Measurements from ENCODE around the gene CHCHD5. TPM values are rescaled to one million over a fixed set of nuclear protein-coding genes. Genes with fewer than 3 reads are reported as not detected.

Gene CHCHD5
- total and polyA plus RNA-seq, 2 of the 8 experiments (the other 6 are each of a cell fraction or from before 2014, with no cell fraction given), result 27.2 to 71.5 TPM

- no peak overlapping the region for H3K23ac ChIP-seq (ENCODE audit: insufficient read length)
- no peak for DNase-seq (ENCODE audit: low read depth in 1 of 2, low spot score in 2 of 2)
- H2BK12ac ChIP-seq (ENCODE audit: low read depth, low read length), result no peak overlapping the region
- H4K20me1 ChIP-seq (replicated peaks in 1 of 2; ENCODE audit: control insufficient read depth in 1 of 2, insufficient read depth in 2 of 2, low read length in 2 of 2), result no peaks in the 10 kb centered on the region
- no peaks in the 10 kb centered on the region for H3K27me3 ChIP-seq (replicated peaks in 1 of 4; ENCODE audit: control insufficient read depth in 3 of 4, extremely low read depth in 1 of 4, insufficient read depth in 3 of 4, low read length in 3 of 4)
- H4K5ac ChIP-seq (ENCODE audit: insufficient read length, low read depth, low read length), result no peak overlapping the region
- no peak for FAIRE-seq
- no peak overlapping the region for H3K14ac ChIP-seq (ENCODE audit: insufficient read length)
- H3K4me1 ChIP-seq (replicated peaks in 1 of 4; ENCODE audit: control insufficient read depth in 3 of 4, insufficient read depth in 4 of 4, low read length in 3 of 4), result no peaks in the 10 kb centered on the region
- ChIA-PET POLR2A (ENCODE audit: partially characterized antibody) (interaction anchor here (0.6 to 0.9 kb wide), 2 partner anchors 11 to 80 kb away, joined by 3 read pairs; no protein-coding TSS in a partner anchor), CTCF (ENCODE audit: partially characterized antibody) (interaction anchor here (1.3 to 8.9 kb wide), 4 partner anchors 23 to 123 kb away, joined by 3 to 57 read pairs (median 12); no protein-coding TSS in a partner anchor)
- no peak overlapping the region for H3K4me2 ChIP-seq (ENCODE audit: insufficient read depth in 1 of 2, low read depth in 2 of 2, low read length in 2 of 2)
- H4K8ac ChIP-seq (ENCODE audit: extremely low read depth, insufficient read depth, low read length), result no peak overlapping the region
- H2BK20ac ChIP-seq (ENCODE audit: low read length), result no peak overlapping the region
- no peak overlapping the region for H2BK120ac ChIP-seq (replicated peaks; ENCODE audit: low read depth, low read length)
- WGBS, 2 experiments (ENCODE audit: extremely low coverage in 1 of 2, insufficient coverage in 1 of 2, insufficient read length in 1 of 2, insufficient replicate concordance in 2 of 2, low coverage in 1 of 2, low lambda C conversion rate in 2 of 2, missing lambda C conversion rate in 1 of 2), result 88% methylated on average over 2 of the region's 2 CpGs; no CpG with 5 or more reads in 1 of the 2 experiments
- no peaks in the 10 kb centered on the region for H3K9me3 ChIP-seq (ENCODE audit: insufficient read depth in 2 of 2, low read depth in 1 of 2, low read length in 1 of 2)
- no peaks in the 10 kb centered on the region for H3K79me1 ChIP-seq (ENCODE audit: low read depth, low read length)
- H3K36me3 ChIP-seq (ENCODE audit: control insufficient read depth in 2 of 4, insufficient read depth in 4 of 4, low read length in 3 of 4), result no peaks in the 10 kb centered on the region
- no peak overlapping the region for H3K56ac ChIP-seq (replicated peaks; ENCODE audit: insufficient read length, low read depth, low read length)
- H3K23me2 ChIP-seq (ENCODE audit: low read depth, low read length), result no peaks in the 10 kb centered on the region
- no peak overlapping the region for H2BK5ac ChIP-seq (ENCODE audit: low read depth, low read length)
- H2AK5ac ChIP-seq (ENCODE audit: low read depth, low read length), result no peak overlapping the region
- no peak overlapping the region for H3K4me3 ChIP-seq (ENCODE audit: extremely low read depth in 1 of 4, insufficient read depth in 2 of 4, low read depth in 3 of 4, low read length in 4 of 4)
- H3K27ac ChIP-seq (ENCODE audit: low read depth, low read length), result no peak overlapping the region
- no peak overlapping the region for H3K9ac ChIP-seq (replicated peaks in 1 of 4; ENCODE audit: extremely low read depth in 1 of 4, low read depth in 3 of 4, low read length in 3 of 4)
- no peaks in the 10 kb centered on the region for H3K79me2 ChIP-seq (ENCODE audit: control insufficient read depth in 1 of 2, insufficient read depth in 2 of 2, low read length in 2 of 2)
- TF ChIP-seq BRCA1 (IDR thresholded peaks at IDR 0.05; ENCODE audit: low read depth, low read length) (no peak), SP4 (IDR thresholded peaks at IDR 0.05; ENCODE audit: low read length) (no peak), SUZ12 (IDR thresholded peaks at IDR 0.05; ENCODE audit: low read length) (no peak), KDM4A (IDR thresholded peaks at IDR 0.05; ENCODE audit: low read depth, low read length, severe bottlenecking) (no peak), EP300 (IDR thresholded peaks at IDR 0.05; ENCODE audit: borderline replicate concordance in 1 of 2, low read depth in 2 of 2, low read length in 2 of 2) (no peak), TAF1 (IDR thresholded peaks at IDR 0.05; ENCODE audit: low read depth, low read length) (no peak), CREB1 (IDR thresholded peaks at IDR 0.05) (no peak), TAF7 (optimal IDR thresholded peaks at IDR 0.05; ENCODE audit: borderline replicate concordance, low read depth, low read length) (no peak), CHD1 (IDR thresholded peaks at IDR 0.05; ENCODE audit: low read depth, low read length) (no peak), PHF8 (conservative IDR thresholded peaks at IDR 0.05; ENCODE audit: low read depth, low read length) (no peak), JUND (IDR thresholded peaks at IDR 0.05; ENCODE audit: low read length) (no peak), RXRA (IDR thresholded peaks at IDR 0.05; ENCODE audit: insufficient read depth, low read depth, low read length) (no peak), BACH1 (IDR thresholded peaks at IDR 0.05; ENCODE audit: low read length) (no peak), CTBP2 (IDR thresholded peaks at IDR 0.05; ENCODE audit: borderline replicate concordance, insufficient read depth, insufficient read length, low read length) (no peak), SIX5 (IDR thresholded peaks at IDR 0.05; ENCODE audit: low read depth, low read length) (no peak)
- H3K18ac ChIP-seq (ENCODE audit: extremely low read depth, low read length), result no peak overlapping the region
- no peak overlapping the region for H2BK15ac ChIP-seq (ENCODE audit: low read length)
- H4K91ac ChIP-seq (replicated peaks; ENCODE audit: insufficient read length, low read length), result no peak overlapping the region
- no peak overlapping the region for H3K4ac ChIP-seq (replicated peaks; ENCODE audit: insufficient read length, low read depth, low read length)
- H2AFZ ChIP-seq (ENCODE audit: low read length), result no peak overlapping the region
Measured at GRCh38 chr2:112603731-112604130, 19.3 kb downstream of the CHCHD5 start.

Measured in H1 (cell line).